B cell (primary cell): Measurements from ENCODE around the gene EVPL.

Experiments
- CTCF ChIP-seq: fragments of 200-600 bp; IDR thresholded peaks from one replicate; pipeline ENCODE4 v1.8.0; 2022; ENCODE audit warnings: antibody characterized with exemption, mild to moderate bottlenecking
- EZH2 ChIP-seq: IDR thresholded peaks from 2 replicates; pipeline ENCODE4 v1.6.1; 2012; ENCODE audit warnings: borderline replicate concordance, low read depth, mild to moderate bottlenecking, moderate library complexity, low read length; ENCODE audit not compliant: insufficient read depth, poor library complexity, severe bottlenecking

- TF ChIP-seq CTCF = no peak
- TF ChIP-seq EZH2 = no peak
Observed at GRCh38 chr17:76019833-76020467, 7.2 kb downstream of the EVPL start.
